HCT116 (cell line): ENCODE data around the gene BATF3. TPM values are rescaled to one million over a fixed set of nuclear protein-coding genes. Genes with fewer than 3 reads are reported as not detected.

Source experiments
- ATAC-seq: fragments of 200-7000 bp; cut with Tn5 transposase; 2 replicates; pipeline ENCODE4 v1.9.1; 2020; ENCODE audit warnings: mild to moderate bottlenecking, moderate library complexity
- BruUV-seq: library from RNA; stranded (reverse); fragments of 400-500 nt; replicated peaks from 2 replicates; lab custom pipeline; 2021; lab: Mats Ljungman, UMichigan
- CTCF ChIA-PET: fragments of 300-600 bp; sonication (Branson Sonifier 250); formaldehyde crosslinking; loops from one replicate; lab custom pipeline; 2021; ENCODE audit warnings: antibody characterized with exemption; lab: Charles Lee
- POLR2A ChIA-PET: fragments of 300-600, 350-600 bp; sonication (Branson Sonifier 250); formaldehyde crosslinking; loops from one replicate; lab custom pipeline; 2021; ENCODE audit warnings: antibody characterized with exemption; lab: Charles Lee
- RAD21 ChIA-PET, 2 experiments: fragments of 300-600 bp; sonication (Branson Sonifier 250); formaldehyde crosslinking; loops; one replicate each; lab custom pipeline; 2023; ENCODE audit warnings: low total read pairs in 2 of 2; ENCODE audit not compliant: uncharacterized antibody in 2 of 2, unreplicated experiment in 2 of 2, low non-redundant PET in 1 of 2; lab: Charles Lee
- DNase-seq: peaks from one replicate; pipeline ENCODE4 v3.0.0-alpha.2; 2010; ENCODE audit warnings: low read depth, low spot score
- H2AFZ ChIP-seq: fragments of 200-600 bp; shearing (Covaris generic), sonication (generic); 2 replicates; pipeline ENCODE4 v1.6.1; 2017; ENCODE audit warnings: low read depth, mixed run types, mixed read lengths, antibody characterized with exemption, low read length; ENCODE audit not compliant: poor library complexity, severe bottlenecking
- H3K27ac ChIP-seq: 2 replicates; pipeline ENCODE4 v1.5.1; 2012; ENCODE audit warnings: low read depth, low read length
- H3K27me3 ChIP-seq: fragments of 200-600 bp; sonication (generic); 2 replicates; pipeline ENCODE4 v1.6.1; 2016; ENCODE audit warnings: mixed run types, low read length, mixed read lengths; ENCODE audit not compliant: insufficient read depth
- H3K36me3 ChIP-seq, 2 experiments: fragments of 200-500 bp in 1 of 2; fragments of 200-600 bp in 1 of 2; sonication (Bioruptor generic) in 1 of 2; sonication (generic) in 1 of 2; 2 replicates each; pipeline versions ENCODE4 v1.5.1 to v1.6.1; 2014 to 2016; ENCODE audit warnings: low read length in 2 of 2, inconsistent platforms in 1 of 2, mixed read lengths in 1 of 2, mixed run types in 1 of 2; ENCODE audit not compliant: insufficient read depth in 2 of 2, control insufficient read depth in 1 of 2
- H3K4me1 ChIP-seq, 2 experiments: fragments of 200-600 bp in 1 of 2; sonication (generic) in 1 of 2; 2 replicates each; pipeline versions ENCODE4 v1.5.1 to v1.6.1; 2012 to 2017; ENCODE audit warnings: low read length in 2 of 2, inconsistent platforms in 1 of 2, mild to moderate bottlenecking in 1 of 2, mixed read lengths in 1 of 2, mixed run types in 1 of 2, moderate library complexity in 1 of 2; ENCODE audit not compliant: insufficient read depth in 2 of 2, control insufficient read depth in 1 of 2
- H3K4me2 ChIP-seq: fragments of 200-600 bp; sonication (generic); 2 replicates; pipeline ENCODE4 v1.6.1; 2017; ENCODE audit warnings: mixed run types, low read length, mixed read lengths
- H3K4me3 ChIP-seq, 2 experiments: fragments of 200-600 bp in 1 of 2; sonication (generic) in 1 of 2; replicated peaks in 1 of 2; 2 replicates each; pipeline ENCODE4 v1.5.1; 2011 to 2016; ENCODE audit warnings: low read length in 2 of 2, control low read depth in 1 of 2, low read depth in 1 of 2, mild to moderate bottlenecking in 1 of 2, mixed read lengths in 1 of 2, mixed run types in 1 of 2
- H3K79me2 ChIP-seq: fragments of 200-600 bp; sonication (generic); 2 replicates; pipeline ENCODE4 v1.6.1; 2017; ENCODE audit warnings: mild to moderate bottlenecking, mixed run types, low read length, moderate library complexity, mixed read lengths; ENCODE audit not compliant: insufficient read depth
- H3K9ac ChIP-seq: fragments of 200-600 bp; sonication (generic); 2 replicates; pipeline ENCODE4 v1.6.1; 2016; ENCODE audit warnings: low read length, mixed read lengths
- H3K9me2 ChIP-seq: fragments of 200-600 bp; sonication (generic), shearing (Covaris generic); 2 replicates; pipeline ENCODE4 v1.6.1; 2017; ENCODE audit warnings: mixed run types, mild to moderate bottlenecking, moderate library complexity; ENCODE audit not compliant: insufficient read depth
- H3K9me3 ChIP-seq, 2 experiments: fragments of 200-500 bp in 1 of 2; fragments of 200-600 bp in 1 of 2; sonication (Bioruptor generic) in 1 of 2; sonication (generic) in 1 of 2; 2 replicates each; pipeline ENCODE4 v1.6.1; 2014 to 2017; ENCODE audit warnings: low read length in 2 of 2, mixed read lengths in 2 of 2, inconsistent platforms in 1 of 2, low read depth in 1 of 2, mild to moderate bottlenecking in 1 of 2, mixed run types in 1 of 2, moderate library complexity in 1 of 2; ENCODE audit not compliant: control insufficient read depth in 1 of 2, insufficient read depth in 1 of 2
- H4K20me1 ChIP-seq: fragments of 200-600 bp; sonication (generic), shearing (Covaris generic); 2 replicates; pipeline ENCODE4 v1.6.1; 2017; ENCODE audit warnings: mixed run types, mild to moderate bottlenecking, moderate library complexity; ENCODE audit not compliant: insufficient read depth
- RAD21 ChIP-seq: IDR thresholded peaks from 2 replicates; pipeline ENCODE4 v1.6.1; 2012; ENCODE audit warnings: low read depth, mild to moderate bottlenecking
- REST ChIP-seq: IDR thresholded peaks from 2 replicates; pipeline ENCODE4 v1.6.1; 2012; ENCODE audit warnings: low read depth
- SRF ChIP-seq: IDR thresholded peaks from 2 replicates; pipeline ENCODE4 v1.6.1; 2012; ENCODE audit warnings: low read depth
- TCF7L2 ChIP-seq: IDR thresholded peaks from 2 replicates; pipeline ENCODE4 v1.7.0; 2011; ENCODE audit warnings: borderline replicate concordance, inconsistent platforms; ENCODE audit not compliant: insufficient read depth, insufficient read length; ENCODE audit errors: extremely low read depth
- intact Hi-C: fragments of 100-400 bp; cut with micrococcal nuclease; formaldehyde crosslinking; loops from 2 replicates; pipeline ENCODE4 v1.10.0; 2022
- total RNA-seq: library from RNA; stranded (reverse); gene quantifications from one replicate; pipeline ENCODE4 v1.2.1, GENCODE V29; 2021; ENCODE audit not compliant: unreplicated experiment

The BATF3 gene
- total RNA-seq, 1 experiment from 2014 or later, result 4.8 TPM

DNA sequence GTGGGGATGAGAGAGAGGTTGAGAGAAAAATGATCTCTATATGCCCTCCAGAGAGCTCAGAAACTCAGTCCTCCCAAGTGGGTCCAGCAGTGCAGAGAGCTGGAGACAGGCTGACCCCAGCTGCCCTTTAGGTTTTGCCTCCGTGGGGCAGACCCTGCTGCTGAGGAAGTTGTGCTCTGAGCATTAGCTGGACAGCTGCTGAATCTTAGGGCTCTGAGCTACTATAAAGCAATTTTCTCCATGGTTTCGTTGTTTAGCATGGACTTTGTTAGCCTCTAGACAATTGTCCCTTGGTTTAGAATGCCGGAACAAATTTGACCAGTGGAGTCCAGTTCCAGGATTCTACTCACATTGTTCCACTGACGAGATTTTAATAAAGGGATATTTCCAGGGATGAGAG, 22.1 kb downstream of the BATF3 start (continued):
- TF ChIP-seq REST, result no peak

GRCh38 chr1:212677136-212677535, 22.5 kb downstream of the BATF3 start:
- Histone ChIP-seq H3K4me1 (no peaks in the 10 kb centered on the region), H2AFZ (no peak overlapping the region), H3K4me3 (no peak overlapping the region), H3K27ac (no peak overlapping the region), H3K9me2 (no peaks in the 10 kb centered on the region), H3K27me3 (no peaks in the 10 kb centered on the region), H4K20me1 (no peaks in the 10 kb centered on the region), H3K9ac (no peak overlapping the region), H3K4me2 (no peak overlapping the region), H3K36me3 (no peaks in the 10 kb centered on the region), H3K9me3 (no peaks in the 10 kb centered on the region), H3K79me2 (no peaks in the 10 kb centered on the region)
- intact Hi-C loops, result no loop called here
- no TSS peak for BruUV-seq
- ATAC-seq (no peak), DNase-seq (no peak)
- ChIA-PET CTCF (interaction anchor here (0.7 to 1.9 kb wide), 3 partner anchors 12 to 221 kb away, joined by 4 to 6 read pairs (median 4); no protein-coding TSS in a partner anchor), POLR2A (no interaction called here), RAD21 (no interaction called here)
- peak; percentile 5; the same call in 1 of the 2 replicates for TF ChIP-seq RAD21
- no peak for TF ChIP-seq TCF7L2
- no peak for TF ChIP-seq SRF
